Measurements from ENCODE around the gene CDC42EP2. TPM values are rescaled to one million over a fixed set of nuclear protein-coding genes. Genes with fewer than 3 reads are reported as not detected.
A peak's percentile ranks its signal among the peaks of the same experiment; 100 is the strongest.

The CDC42EP2 gene
- total RNA-seq, 1 donor = 0.81 TPM

- DNase-seq (ENCODE audit: low read depth in 2 of 3, low spot score in 2 of 3) = peak; percentile 17 to 67 (median 48)
These were observed 40.5 kb downstream of the CDC42EP2 start for GRCh38 chr11:65355013-65355775.

DNA sequence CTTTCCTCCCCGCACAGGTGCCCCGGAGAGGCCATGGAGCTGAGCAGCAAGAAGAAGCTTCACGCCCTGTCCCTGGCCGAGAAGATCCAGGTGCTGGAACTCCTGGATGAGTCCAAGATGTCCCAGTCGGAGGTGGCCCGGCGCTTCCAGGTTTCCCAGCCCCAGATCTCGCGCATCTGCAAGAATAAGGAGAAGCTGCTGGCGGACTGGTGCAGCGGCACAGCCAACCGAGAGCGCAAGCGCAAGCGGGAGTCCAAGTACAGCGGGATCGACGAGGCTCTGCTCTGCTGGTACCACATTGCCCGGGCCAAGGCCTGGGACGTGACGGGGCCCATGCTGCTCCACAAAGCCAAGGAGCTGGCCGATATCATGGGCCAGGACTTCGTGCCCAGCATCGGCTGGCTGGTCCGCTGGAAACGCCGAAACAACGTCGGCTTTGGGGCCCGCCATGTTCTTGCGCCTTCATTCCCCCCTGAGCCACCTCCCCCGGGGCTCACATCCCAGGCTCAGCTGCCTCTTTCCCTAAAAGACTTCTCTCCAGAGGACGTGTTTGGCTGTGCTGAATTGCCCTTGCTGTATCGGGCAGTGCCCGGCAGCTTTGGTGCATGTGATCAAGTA, 41.2 kb downstream of the CDC42EP2 start:
- DNase-seq (ENCODE audit: low read depth in 2 of 3, low spot score in 2 of 3) = no peak

DNA sequence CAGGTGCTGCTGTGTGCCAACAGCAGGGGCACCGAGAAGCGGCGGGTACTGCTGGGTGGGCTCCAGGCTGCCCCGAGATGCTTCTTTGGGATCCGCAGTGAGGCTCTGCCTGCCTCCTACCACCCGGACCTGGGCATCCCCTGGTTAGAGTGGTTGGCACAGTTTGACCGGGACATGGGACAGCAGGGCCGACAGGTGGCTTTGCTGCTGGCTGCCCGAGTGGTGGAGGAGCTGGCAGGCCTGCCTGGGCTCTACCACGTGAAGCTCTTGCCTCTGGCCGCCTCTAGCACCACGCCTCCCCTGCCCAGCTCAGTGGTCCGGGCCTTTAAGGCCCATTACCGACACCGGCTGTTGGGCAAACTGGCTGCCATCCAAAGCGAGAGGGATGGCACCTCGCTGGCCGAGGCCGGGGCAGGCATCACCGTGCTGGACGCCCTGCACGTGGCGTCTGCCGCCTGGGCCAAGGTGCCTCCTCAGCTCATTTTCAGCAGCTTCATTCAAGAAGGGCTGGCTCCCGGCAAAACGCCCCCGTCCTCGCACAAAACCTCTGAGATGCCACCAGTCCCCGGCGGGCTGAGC, 41.8 kb downstream of the CDC42EP2 start:
- DNase-seq (ENCODE audit: low read depth in 2 of 3, low spot score in 2 of 3) = no peak

DNA sequence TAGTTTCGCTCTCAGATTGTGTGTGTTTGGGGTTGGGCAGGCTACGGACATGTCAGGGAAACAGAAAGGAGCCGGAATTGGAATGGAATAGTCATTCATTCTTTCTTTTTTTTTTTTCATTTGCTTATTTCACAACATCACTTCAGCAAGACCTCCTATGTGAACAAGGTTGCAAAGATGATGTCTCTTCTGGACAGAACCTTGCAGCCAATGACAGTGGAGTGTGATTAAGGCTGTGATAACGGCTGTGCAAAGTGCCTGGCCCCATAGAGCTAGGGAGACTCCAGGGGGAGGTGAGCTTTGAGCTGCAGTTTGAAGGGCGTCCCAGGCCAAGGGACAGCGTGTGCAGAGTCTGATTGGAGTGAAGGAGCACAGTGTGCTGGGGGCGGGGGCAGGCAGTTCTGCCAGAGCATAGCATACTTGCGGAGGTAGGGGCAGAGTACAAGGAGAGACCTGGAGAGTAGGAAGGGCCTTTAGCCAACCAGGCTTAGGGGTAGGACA, 43.2 kb downstream of the CDC42EP2 start:
- DNase-seq (ENCODE audit: low read depth in 2 of 3, low spot score in 2 of 3) = no peak

DNA sequence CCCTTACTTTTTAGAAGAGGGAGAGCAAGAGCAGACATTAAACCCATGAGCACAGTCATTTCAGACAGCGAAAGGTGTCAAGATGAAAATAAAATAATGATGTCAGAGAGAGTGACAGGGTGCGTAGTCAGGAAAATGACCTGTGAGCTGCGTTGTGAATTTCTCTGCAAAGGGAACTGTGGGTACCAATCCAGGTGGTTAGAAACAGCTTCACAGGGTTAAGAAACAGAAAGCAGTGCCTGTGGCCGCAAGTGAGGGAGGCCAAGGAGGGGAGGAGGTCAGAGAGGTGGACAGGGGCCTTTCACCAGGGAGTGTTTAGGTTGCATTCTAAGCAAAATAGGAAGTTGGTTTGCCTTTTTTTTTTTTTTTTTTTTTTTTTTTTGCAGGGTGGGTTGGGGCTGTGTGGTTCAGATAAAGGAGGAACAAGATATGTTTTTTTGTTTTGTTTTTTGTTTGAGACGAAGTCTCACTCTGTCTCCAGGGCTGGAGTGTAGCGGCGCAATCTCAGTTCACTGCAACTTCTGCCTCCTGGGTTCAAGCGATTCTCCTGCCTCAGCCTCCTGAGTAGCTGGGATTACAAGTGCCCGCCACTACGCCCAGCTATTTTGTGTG, 47.8 kb downstream of the CDC42EP2 start:
- peak in 2 of 3 donors; percentile 76 to 90 for DNase-seq (ENCODE audit: low read depth in 2 of 3, low spot score in 2 of 3)

GRCh38 chr11:65362966-65363365, 48.3 kb downstream of the CDC42EP2 start:
- DNase-seq (ENCODE audit: low read depth in 2 of 3, low spot score in 2 of 3) = no peak

DNA sequence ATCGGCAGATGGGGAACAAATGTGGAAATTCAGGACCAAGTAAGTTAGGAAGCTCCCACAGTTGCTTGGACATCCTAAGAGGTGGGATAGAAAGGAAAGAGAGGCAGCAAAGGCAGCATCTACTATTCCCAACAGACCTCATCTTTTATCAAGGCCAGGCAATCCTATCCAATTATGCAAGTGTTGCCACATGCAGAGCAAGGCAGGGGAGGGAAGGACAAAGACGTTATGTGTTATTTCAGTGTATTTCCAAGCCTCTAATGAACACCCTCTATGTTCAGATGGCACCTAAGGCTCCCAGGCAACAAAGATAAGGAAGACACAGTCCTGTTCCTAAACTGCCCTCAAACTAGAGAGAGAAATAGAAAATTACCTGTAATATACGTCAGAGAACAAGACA, 49.1 kb downstream of the CDC42EP2 start:
- no peak for DNase-seq (ENCODE audit: low read depth in 2 of 3, low spot score in 2 of 3)

DNA sequence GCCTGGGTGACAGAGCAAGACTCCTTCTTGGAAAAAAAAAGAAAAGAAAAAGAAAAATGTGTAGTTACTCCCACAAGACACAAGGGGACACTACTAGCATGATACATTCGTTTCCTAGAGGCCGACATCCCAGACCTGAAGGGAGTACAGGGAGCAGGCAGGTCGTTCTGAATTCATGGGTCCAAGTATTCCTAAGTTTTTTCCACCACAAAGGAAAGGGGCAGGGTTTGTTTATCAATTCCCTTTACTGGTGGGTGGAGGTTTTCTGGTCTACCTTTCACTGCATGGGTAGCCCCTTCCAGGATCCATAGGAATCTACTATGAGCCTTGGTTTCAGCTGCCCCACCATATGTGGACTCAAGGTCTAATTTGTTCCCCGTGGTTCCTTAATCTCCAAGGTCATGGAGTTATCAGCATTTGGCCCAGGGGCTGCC, 51.7 kb downstream of the CDC42EP2 start:
- DNase-seq (ENCODE audit: low read depth in 2 of 3, low spot score in 2 of 3) = peak in 2 of 3 donors; percentile 63 to 82

DNA sequence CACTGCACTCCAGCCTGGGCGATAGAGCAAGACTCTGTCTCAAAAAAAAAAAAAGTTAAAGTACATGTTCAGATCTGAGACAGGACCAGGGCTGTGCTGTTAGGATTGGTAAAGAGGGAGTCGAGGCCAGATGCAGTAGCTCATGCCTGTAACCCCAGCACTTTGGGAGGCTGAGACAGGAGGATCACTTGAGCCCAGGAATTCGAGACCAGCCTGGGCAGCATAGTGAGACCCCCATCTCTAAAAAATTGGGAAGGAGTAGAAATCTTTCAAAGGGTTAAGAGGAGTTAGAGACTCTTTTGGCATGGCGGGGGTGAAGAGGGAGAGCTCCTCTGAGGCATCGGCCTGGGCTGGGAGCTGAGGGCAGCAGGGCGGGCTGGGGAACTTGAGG, 56.0 kb downstream of the CDC42EP2 start:
- DNase-seq (ENCODE audit: low read depth in 2 of 3, low spot score in 2 of 3) = no peak

Other genes with a start within 250 kb of the CDC42EP2 start
- gene CDCA5, start 230.8 kb upstream of the CDC42EP2 start, total RNA-seq = 5.1 TPM
- 60.6 TPM for gene ZFPL1, start 230.6 kb upstream of the CDC42EP2 start, total RNA-seq
- gene VPS51, start 218.7 kb upstream of the CDC42EP2 start, total RNA-seq = 657 TPM
- 46.6 TPM for gene TM7SF2, start 203.0 kb upstream of the CDC42EP2 start, total RNA-seq
- 11.0 TPM for gene ZNHIT2, start 197.2 kb upstream of the CDC42EP2 start, total RNA-seq
- 655 TPM for gene FAU, start 192.7 kb upstream of the CDC42EP2 start, total RNA-seq
- 53.9 TPM for gene MRPL49, start 192.5 kb upstream of the CDC42EP2 start, total RNA-seq
- gene SYVN1, start 180.3 kb upstream of the CDC42EP2 start, total RNA-seq = 44.7 TPM
- gene SPDYC, start 144.6 kb upstream of the CDC42EP2 start, total RNA-seq = not detected
- 160 TPM for gene CAPN1, start 132.9 kb upstream of the CDC42EP2 start, total RNA-seq
- 18.9 TPM for gene POLA2, start 52.9 kb upstream of the CDC42EP2 start, total RNA-seq
- 65.2 TPM for gene DPF2, start 19.0 kb downstream of the CDC42EP2 start, total RNA-seq
- 4.8 TPM for gene TIGD3, start 39.9 kb downstream of the CDC42EP2 start, total RNA-seq
- 7.0 TPM for gene SLC25A45, start 67.8 kb downstream of the CDC42EP2 start, total RNA-seq
- gene FRMD8, start 71.8 kb downstream of the CDC42EP2 start, total RNA-seq = 77.6 TPM
- 102 TPM for gene NEAT1, start 107.9 kb downstream of the CDC42EP2 start, total RNA-seq
- gene MALAT1, start 184.2 kb downstream of the CDC42EP2 start, total RNA-seq = 2,681 TPM
- gene SCYL1, start 210.2 kb downstream of the CDC42EP2 start, total RNA-seq = 107 TPM
- gene LTBP3, start 243.5 kb downstream of the CDC42EP2 start, total RNA-seq = 89.1 TPM